Measurements from ENCODE around the gene SASH1.

Gene SASH1

GRCh38 chr6:148342350-148343046 is at the start of gene SASH1:
Gene SASH1, plus strand, starts transcription at chr6:148342838. Its CDS starts 230 bp downstream, at chr6:148343068.
- no peak for FAIRE-seq

GRCh38 chr6:148293181-148293995 is 49.2 kb upstream of the SASH1 start:
- no peak for FAIRE-seq

- no peak for FAIRE-seq
Measured at GRCh38 chr6:148294059-148294458, 48.6 kb upstream of the SASH1 start.

GRCh38 chr6:148295261-148295887 is 47.3 kb upstream of the SASH1 start:
- no peak for FAIRE-seq

GRCh38 chr6:148296771-148297170 is 45.9 kb upstream of the SASH1 start:
- FAIRE-seq = no peak

- FAIRE-seq = no peak
Measured at GRCh38 chr6:148298683-148299082, 44.0 kb upstream of the SASH1 start.

GRCh38 chr6:148303616-148304015 is 39.0 kb upstream of the SASH1 start:
- no peak for FAIRE-seq

GRCh38 chr6:148304976-148305375 is 37.7 kb upstream of the SASH1 start:
- no peak for FAIRE-seq

GRCh38 chr6:148306286-148306685 is 36.4 kb upstream of the SASH1 start:
- no peak for FAIRE-seq

- FAIRE-seq = peak; percentile 84
Measured at GRCh38 chr6:148307405-148307804, 35.2 kb upstream of the SASH1 start.

- no peak for FAIRE-seq
Measured at GRCh38 chr6:148309301-148309700, 33.3 kb upstream of the SASH1 start.

GRCh38 chr6:148311966-148312669 is 30.5 kb upstream of the SASH1 start:
- no peak for FAIRE-seq

- no peak for FAIRE-seq
Measured at GRCh38 chr6:148313488-148313887, 29.1 kb upstream of the SASH1 start.

GRCh38 chr6:148316308-148316707 is 26.3 kb upstream of the SASH1 start:
- no peak for FAIRE-seq

GRCh38 chr6:148317051-148317450 is 25.6 kb upstream of the SASH1 start:
- FAIRE-seq = no peak

GRCh38 chr6:148317739-148318138 is 24.9 kb upstream of the SASH1 start:
- no peak for FAIRE-seq

- no peak for FAIRE-seq
Measured at GRCh38 chr6:148322704-148323103, 19.9 kb upstream of the SASH1 start.

- FAIRE-seq = no peak
Measured at GRCh38 chr6:148323344-148323743, 19.3 kb upstream of the SASH1 start.

GRCh38 chr6:148324297-148324985 is 18.2 kb upstream of the SASH1 start:
- no peak for FAIRE-seq

GRCh38 chr6:148325316-148326068 is 17.1 kb upstream of the SASH1 start:
- FAIRE-seq = no peak

GRCh38 chr6:148328876-148329555 is 13.6 kb upstream of the SASH1 start:
- FAIRE-seq = no peak
